LNCAP (cell line): ENCODE data around the gene UPF2.

Source experiments
- TF ChIP-seq, protein P1 (sequence below): fragments of 450-650 bp; IDR thresholded peaks from 2 replicates; pipeline ENCODE4 v1.5.1; 2017; ENCODE audit warnings: mild to moderate bottlenecking

UPF2 gene

DNA sequence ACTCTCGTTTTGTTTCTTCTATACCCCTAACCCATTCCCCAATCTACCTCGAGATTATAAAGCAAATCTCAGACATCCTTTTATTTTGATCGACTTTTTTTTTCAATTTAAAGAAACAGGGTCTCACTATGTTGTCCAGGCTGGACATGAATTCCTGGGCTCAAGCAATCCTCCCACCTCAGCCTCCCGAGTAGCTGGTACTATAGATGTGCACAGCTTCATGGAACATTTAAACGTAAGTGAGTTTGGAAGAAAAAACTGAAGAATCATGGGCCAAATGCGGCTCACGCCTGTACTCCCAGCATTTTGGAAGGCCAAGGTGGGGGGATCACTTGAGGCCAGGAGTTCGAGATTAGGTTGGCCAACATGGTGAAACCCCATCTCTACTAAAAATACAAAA is 96.0 kb downstream of the UPF2 start:
- TF ChIP-seq, protein P1, sequence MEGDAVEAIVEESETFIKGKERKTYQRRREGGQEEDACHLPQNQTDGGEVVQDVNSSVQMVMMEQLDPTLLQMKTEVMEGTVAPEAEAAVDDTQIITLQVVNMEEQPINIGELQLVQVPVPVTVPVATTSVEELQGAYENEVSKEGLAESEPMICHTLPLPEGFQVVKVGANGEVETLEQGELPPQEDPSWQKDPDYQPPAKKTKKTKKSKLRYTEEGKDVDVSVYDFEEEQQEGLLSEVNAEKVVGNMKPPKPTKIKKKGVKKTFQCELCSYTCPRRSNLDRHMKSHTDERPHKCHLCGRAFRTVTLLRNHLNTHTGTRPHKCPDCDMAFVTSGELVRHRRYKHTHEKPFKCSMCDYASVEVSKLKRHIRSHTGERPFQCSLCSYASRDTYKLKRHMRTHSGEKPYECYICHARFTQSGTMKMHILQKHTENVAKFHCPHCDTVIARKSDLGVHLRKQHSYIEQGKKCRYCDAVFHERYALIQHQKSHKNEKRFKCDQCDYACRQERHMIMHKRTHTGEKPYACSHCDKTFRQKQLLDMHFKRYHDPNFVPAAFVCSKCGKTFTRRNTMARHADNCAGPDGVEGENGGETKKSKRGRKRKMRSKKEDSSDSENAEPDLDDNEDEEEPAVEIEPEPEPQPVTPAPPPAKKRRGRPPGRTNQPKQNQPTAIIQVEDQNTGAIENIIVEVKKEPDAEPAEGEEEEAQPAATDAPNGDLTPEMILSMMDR: no peak

DNA sequence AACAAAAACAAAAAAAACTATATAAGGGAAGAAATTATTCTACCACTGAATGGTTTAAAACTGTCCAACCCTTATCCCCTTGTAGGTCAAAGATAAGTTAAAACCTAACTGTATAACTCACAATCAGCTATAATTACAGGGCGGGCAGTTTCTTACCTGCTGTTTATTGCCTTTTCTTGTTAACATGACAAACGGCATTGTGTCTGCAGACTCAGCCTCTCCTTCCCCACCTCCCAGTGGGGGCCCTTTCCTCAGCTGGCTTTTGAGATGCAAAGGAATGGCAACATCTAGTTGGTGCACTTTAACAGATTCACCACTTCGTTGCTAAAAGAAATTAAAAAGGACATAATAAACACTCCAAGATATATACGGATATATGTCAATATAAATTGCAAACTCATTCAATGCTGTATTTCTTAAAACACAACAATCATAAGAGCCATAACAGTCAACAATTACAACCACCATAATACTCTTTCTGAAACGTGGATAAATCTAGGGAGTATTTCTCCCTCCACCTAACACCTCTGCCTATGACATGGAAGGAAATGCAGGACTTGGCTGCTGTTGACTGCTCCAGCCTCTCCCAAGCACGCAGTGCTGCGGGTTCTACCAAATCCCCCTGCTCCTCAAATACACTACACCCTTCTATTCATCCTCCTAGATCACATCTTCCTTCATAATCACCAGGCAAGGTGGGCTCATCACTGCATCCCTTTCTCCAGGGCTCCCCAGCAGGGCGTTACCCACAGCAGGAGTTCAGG is 106.0 kb downstream of the UPF2 start:
- TF ChIP-seq, protein P1: no peak

DNA sequence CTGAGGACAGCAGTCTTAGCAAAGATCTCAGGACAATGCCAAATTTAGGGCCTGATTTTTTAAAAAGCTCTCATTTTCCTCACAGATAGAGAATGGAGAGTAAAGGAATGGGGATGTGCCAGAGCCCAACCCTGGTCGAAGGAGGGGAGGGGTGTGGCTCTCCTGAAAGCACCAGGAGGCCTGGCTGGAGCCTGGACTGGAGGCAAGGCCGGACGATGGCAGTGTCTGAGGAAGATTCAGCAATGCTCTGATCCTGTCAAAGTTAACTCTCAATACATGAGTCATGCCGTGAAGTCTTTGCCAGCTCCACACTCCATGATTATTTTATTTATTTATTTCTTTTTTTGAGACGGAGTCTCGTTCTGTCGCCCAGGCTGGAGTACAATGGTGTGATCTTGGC is 108.3 kb downstream of the UPF2 start:
- TF ChIP-seq, protein P1: no peak

DNA sequence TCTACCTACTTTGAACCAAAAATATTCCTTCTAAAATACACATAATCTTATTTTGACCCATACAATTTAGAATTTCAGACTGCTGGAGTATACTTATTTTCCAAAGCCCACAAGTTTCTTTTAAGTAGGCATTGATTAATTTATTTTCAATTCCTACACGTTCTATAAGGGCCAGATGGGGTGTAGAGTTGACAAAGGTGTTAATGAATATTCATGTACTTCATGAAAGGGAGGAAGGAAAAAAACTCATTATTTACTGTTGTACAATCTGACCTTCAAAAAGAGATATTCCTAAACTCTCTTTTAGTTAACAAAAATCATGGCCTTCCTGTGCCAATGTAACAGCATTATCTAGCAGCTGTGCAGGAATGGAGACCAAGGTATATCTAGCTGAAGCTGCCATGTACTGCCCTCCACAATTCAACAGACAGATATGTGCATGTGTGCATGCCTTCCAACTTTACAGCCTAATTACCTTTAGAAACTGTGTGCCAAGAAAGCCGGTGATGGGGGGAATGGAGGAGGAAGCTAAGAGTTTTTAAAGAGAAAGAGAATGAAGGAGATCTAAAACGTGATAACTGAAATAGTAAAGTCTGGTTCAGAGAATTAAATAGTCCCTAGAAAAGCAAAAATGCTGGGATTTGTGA is 108.9 kb downstream of the UPF2 start:
- TF ChIP-seq, protein P1: no peak

DNA sequence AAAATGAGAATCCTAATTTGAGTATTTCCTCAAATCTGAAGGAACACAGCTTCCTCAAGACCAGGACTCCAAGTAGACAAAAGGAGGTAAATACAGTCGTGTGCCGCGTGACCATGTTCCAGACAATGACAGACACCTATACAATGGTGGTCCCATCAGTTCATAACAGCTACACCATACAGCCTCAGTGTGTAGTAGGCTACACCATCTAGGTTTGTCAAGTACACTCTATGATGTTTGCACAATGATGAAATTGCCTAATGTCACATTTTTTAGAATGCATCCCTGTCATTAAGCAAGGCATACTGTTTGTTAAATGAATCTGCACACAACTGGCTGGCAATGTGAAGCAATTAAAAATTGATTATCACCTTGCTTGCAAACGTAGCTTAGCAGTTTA is 111.6 kb downstream of the UPF2 start:
- TF ChIP-seq, protein P1: no peak

DNA sequence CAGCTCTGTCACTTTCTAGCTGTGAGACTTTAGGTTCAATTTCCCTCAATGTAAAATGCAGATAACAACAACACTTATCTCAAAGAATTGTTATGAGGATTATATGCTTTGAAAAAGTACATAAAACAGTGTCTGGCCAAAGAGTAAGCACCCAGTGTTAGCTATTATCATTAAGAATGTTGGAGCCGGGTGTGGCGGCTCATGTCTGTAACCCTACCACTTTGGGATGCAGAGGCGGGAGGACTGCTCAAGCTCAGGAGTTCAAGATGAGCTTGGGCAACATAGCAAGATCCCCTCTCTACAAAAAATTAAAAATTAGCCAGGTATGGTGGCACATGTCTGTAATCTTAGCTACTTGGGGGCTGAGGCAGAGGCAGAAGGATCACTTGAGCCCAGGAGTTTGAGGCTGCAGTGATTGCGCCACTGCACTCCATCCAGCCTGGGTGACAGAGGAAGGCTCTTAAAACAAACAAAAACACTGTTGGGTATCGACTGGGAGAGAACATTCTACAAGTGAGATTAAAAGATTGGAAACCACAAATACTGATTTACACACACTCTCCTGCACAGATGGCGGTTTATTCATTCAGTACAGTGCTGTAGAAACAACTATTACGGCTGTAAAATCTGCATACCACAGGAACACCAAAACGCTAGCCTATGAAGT is 112.2 kb downstream of the UPF2 start:
- TF ChIP-seq, protein P1: no peak

DNA sequence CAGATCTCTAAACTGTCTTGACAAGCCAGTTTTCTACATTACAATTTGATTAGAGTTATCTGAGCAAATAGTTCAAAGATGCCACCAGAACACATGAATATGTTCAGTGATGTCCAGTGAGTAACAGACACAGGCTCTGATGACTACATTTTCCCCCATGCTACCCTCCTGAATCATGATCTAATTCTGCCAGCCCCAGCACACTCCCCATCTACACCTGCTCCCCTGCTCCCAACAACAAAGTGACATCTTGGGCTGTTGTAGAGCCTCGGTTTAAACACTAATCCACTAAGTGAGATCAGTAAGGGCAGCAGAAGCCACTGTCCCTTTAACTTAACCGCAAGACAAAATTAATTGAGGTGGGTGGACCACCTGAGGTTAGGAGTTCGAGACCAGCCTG is 114.9 kb downstream of the UPF2 start:
- TF ChIP-seq, protein P1: no peak
